Raji (cell line): Measurements from ENCODE around the gene FOLR3.

Experiments
- POLR2A ChIP-seq: IDR thresholded peaks from 2 replicates; pipeline ENCODE4 v1.6.1; 2011; ENCODE audit warnings: low read depth, low read length, control low read depth; ENCODE audit not compliant: insufficient read depth

The FOLR3 gene

GRCh38 chr11:72179804-72180396 lies 44.4 kb downstream of the FOLR3 start:
- TF ChIP-seq POLR2A = no peak

GRCh38 chr11:72188267-72188666 lies 52.7 kb downstream of the FOLR3 start:
- no peak for TF ChIP-seq POLR2A
